Activated CD4-positive, alpha-beta memory T cell treated with anti-CD3 and anti-CD28 coated beads for 36 hours (primary cell): ENCODE measurements around the gene ACSF3. TPM values are rescaled to one million over a fixed set of nuclear protein-coding genes. Genes with fewer than 3 reads are reported as not detected.

Experiments
- CTCF ChIA-PET: fragments of 350-600 bp; sonication (Branson Sonifier 250); formaldehyde crosslinking; loops from one replicate; lab custom pipeline; 2021; ENCODE audit warnings: antibody characterized with exemption, inconsistent platforms; lab: Charles Lee
- POLR2A ChIA-PET: fragments of 350-600 bp; sonication (Branson Sonifier 250); formaldehyde crosslinking; loops from one replicate; lab custom pipeline; 2021; ENCODE audit warnings: antibody characterized with exemption; lab: Charles Lee
- DNase-seq: peaks from one replicate; pipeline ENCODE4 v3.0.0-alpha.2; 2020
- H3K27ac Mint-ChIP-seq: one replicate; pipeline ENCODE4 v1.8.0; 2021; ENCODE audit warnings: mixed read lengths
- H3K27me3 Mint-ChIP-seq: one replicate; pipeline ENCODE4 v1.8.0; 2021; ENCODE audit warnings: mixed read lengths
- H3K36me3 Mint-ChIP-seq: one replicate; pipeline ENCODE4 v1.8.0; 2021; ENCODE audit warnings: mixed read lengths
- H3K4me1 Mint-ChIP-seq: one replicate; pipeline ENCODE4 v1.8.0; 2021; ENCODE audit warnings: low read depth, mixed read lengths
- H3K4me3 Mint-ChIP-seq: one replicate; pipeline ENCODE4 v1.8.0; 2021; ENCODE audit warnings: mild to moderate bottlenecking, mixed read lengths
- H3K9me3 Mint-ChIP-seq: one replicate; pipeline ENCODE4 v1.8.0; 2021; ENCODE audit warnings: mixed read lengths
- intact Hi-C: fragments of 100-400 bp; cut with micrococcal nuclease; formaldehyde crosslinking; loops from one replicate; pipeline ENCODE4 v1.15.1; 2023
- total RNA-seq, 2 experiments: library from RNA; stranded (reverse); gene quantifications; one replicate each; pipeline ENCODE4 v1.2.3, GENCODE V29; 2021

The ACSF3 gene
- total RNA-seq, 2 experiments from 2014 or later = 36.1 to 37.3 TPM

DNA sequence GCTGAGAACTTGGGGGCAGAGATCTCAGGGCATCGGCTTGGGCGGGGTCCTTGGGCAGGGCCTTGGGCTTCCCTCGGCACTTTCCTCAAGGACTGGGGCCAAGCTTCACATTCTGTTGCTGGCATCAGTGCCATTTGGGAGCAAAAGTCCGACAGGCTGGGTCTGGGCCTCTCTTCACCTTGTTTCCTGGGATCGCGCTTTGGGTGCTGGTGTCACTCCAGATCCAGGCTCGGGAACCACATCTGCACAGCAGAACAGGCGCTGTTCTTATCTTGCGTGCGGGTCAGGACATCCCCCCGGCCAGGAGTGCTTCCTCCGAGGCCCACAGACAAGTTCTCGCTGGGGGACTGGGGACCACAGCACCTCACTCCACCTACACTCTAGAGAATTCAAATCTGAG lies 46.7 kb downstream of the ACSF3 start:
- DNase-seq = no peak
- H3K27ac Mint-ChIP-seq = no peak overlapping the region
- CTCF ChIA-PET = no interaction called here
- intact Hi-C loops = no loop called here
- POLR2A ChIA-PET = no interaction called here
- H3K9me3 Mint-ChIP-seq = no peaks in the 10 kb centered on the region
- peaks cover 5% of the 10 kb centered on the region for H3K36me3 Mint-ChIP-seq
- H3K4me1 Mint-ChIP-seq = no peaks in the 10 kb centered on the region
- H3K4me3 Mint-ChIP-seq = no peak overlapping the region
- no peaks in the 10 kb centered on the region for H3K27me3 Mint-ChIP-seq

DNA sequence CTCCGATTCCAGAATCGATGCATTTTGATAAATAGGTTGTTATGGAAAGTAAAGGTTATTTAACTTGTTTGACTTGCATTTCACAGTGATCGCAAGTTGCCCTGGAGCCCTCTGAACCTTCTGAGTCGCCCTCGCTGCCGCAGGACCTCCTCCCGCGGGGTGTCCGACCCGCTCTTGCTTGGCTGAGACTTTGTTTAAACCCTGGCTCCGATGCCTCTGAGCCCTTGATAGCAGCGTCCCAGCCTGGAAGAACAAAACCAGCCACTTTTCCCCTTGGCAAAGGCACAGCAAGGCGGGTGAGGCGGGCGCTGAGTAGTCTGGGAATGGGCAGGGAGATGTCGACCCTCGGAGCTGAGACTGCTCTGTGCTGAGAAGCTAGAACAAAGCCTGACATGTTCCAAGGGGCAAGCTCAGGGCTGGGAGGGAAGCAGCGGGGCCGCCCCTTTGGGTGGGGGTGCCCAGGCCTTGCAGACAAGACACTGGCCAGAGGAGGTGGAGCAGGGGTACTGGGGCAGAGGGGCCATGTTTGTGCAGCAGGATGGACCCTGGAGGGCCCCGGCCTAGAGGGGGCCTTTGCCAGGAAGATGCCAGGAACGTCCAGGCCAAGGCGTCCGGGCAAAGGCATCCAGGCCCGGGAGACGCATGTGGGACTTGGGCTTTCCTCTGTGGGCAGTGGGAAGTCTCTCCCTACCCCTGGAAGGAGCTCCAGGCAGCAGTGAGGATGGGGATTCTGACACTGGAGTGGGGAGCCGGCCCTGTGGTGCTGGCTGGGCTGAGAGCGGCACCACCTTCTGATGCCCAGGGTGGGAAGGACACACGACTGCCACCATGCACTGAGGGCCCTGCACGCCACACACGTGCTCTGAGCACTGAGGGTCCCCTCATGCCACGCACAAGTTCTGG lies 47.6 kb downstream of the ACSF3 start:
- CTCF ChIA-PET = no interaction called here
- Mint-ChIP-seq H3K4me1 (no peaks in the 10 kb centered on the region), H3K27ac (no peak overlapping the region), H3K4me3 (no peak overlapping the region), H3K27me3 (no peaks in the 10 kb centered on the region), H3K9me3 (no peaks in the 10 kb centered on the region), H3K36me3 (peaks cover under 1% of the 10 kb centered on the region)
- intact Hi-C loops = no loop called here
- POLR2A ChIA-PET = no interaction called here
- no peak for DNase-seq

DNA sequence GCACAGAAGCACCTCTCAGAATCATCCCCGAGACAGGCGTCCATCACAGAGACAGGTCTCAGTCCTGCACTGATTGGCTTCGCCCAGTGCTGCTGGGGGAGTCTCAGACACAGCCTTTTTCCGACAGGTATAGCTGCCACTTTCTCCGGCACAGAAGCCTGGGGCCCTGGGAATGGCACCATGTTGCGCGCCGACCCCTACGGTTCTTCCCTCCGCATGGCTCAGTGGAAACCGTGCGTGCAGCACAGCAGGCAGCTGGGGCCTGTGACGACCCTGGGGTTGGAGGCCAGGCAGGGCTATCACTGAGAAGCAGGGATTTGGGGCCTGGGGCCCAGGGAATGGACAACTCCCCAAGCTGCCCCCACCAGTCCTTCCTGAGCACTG lies 48.2 kb downstream of the ACSF3 start:
- ChIA-PET CTCF (no interaction called here), POLR2A (no interaction called here)
- intact Hi-C loops = no loop called here

DNA sequence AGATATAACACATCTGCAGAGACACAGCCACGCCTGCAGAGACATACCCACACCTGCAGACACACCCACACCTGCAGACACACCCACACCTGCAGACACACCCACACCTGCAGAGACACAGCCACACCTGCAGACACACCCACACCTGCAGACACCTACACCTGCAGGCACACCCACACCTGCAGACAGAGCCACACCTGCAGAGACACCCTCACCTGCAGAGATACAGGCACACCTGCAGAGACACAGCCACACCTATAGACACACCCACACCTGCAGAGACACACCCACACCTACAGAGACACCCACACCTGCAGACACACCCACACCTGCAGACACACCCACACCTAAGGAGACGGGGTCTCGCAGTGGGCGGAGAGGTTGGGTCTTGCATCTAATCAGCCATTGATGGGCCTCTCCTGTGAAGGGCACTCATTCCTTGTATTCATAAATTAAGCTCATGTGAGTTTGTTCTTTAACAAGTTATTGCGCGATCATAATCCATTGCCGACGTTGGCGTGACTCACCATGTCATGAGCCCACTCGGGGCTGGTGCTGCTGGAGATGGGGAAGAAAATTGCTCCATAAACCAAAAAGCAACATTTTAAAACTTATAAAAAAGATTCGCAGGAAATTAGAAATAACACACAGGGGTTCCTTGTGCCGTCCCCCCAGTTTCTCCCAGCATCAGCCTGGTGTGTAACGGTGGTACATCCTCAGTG lies 49.0 kb downstream of the ACSF3 start:
- ChIA-PET POLR2A (no interaction called here), CTCF (no interaction called here)
- Mint-ChIP-seq H3K36me3 (peaks cover 7% of the 10 kb centered on the region), H3K4me1 (no peaks in the 10 kb centered on the region), H3K4me3 (no peak overlapping the region), H3K9me3 (no peaks in the 10 kb centered on the region), H3K27me3 (no peaks in the 10 kb centered on the region), H3K27ac (no peak overlapping the region)
- DNase-seq = no peak
- intact Hi-C loops = no loop called here

More for the DNA sequence above, 48.2 kb downstream of the ACSF3 start:
- Mint-ChIP-seq H3K9me3 (no peaks in the 10 kb centered on the region), H3K27ac (no peak overlapping the region), H3K27me3 (no peaks in the 10 kb centered on the region), H3K4me1 (no peaks in the 10 kb centered on the region), H3K36me3 (peaks cover 4% of the 10 kb centered on the region), H3K4me3 (no peak overlapping the region)
- no peak for DNase-seq

GRCh38 chr16:89143201-89143741 lies 49.6 kb downstream of the ACSF3 start:
- Mint-ChIP-seq H3K27ac (no peak overlapping the region), H3K9me3 (no peaks in the 10 kb centered on the region), H3K4me1 (no peaks in the 10 kb centered on the region), H3K27me3 (no peaks in the 10 kb centered on the region), H3K4me3 (no peak overlapping the region), H3K36me3 (peaks cover 9% of the 10 kb centered on the region)
- ChIA-PET CTCF (no interaction called here), POLR2A (no interaction called here)
- DNase-seq = no peak
- intact Hi-C loops = no loop called here

DNA sequence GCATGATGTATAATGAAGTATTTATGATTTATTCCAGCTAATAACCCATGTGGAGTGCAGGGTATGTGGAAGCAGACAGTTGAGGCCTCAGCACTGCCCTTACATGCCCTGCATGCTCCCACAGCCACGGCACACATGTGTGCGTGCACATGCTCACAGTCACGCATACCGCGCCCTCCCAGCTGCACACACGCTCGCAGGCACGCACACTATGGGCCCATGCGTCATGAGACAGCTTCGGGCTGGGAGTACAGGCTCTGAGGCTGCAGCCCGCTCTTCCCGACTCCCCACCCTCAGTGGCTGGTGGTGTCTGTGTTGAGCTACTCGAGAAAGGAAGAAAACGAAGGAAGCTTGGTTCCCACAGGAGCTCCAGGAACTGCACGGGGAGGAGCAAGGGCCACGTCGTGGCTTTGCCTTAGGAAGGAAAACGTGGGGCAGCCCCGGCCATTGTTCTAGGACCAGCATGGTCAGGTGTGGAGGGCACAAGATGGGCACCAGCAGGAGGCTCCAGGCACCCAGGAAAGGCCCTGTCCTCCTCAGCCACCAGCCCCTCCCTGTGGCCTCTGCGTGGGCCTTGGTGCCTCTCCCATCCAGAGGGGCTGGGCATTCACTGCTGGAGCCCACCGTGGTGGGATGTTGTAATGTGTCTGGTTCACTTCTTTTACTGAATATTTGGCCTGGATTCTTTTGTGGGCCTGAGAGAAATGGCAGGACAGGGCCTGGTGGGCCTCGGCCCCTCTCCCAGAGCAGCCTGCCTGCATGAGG lies 50.4 kb downstream of the ACSF3 start:
- H3K4me3 Mint-ChIP-seq = no peak overlapping the region

GRCh38 chr16:89144681-89145080 lies 51.0 kb downstream of the ACSF3 start:
- intact Hi-C loops = no loop called here
- ChIA-PET POLR2A (no interaction called here), CTCF (no interaction called here)
- Mint-ChIP-seq H3K27ac (no peak overlapping the region), H3K36me3 (peaks cover 22% of the 10 kb centered on the region), H3K4me1 (no peaks in the 10 kb centered on the region), H3K27me3 (no peaks in the 10 kb centered on the region), H3K4me3 (no peak overlapping the region), H3K9me3 (peaks cover 8% of the 10 kb centered on the region)
- DNase-seq = no peak

More for the DNA sequence above, 50.4 kb downstream of the ACSF3 start:
- H3K9me3 Mint-ChIP-seq = peaks cover 4% of the 10 kb centered on the region
- intact Hi-C loops = no loop called here
- H3K4me1 Mint-ChIP-seq = no peaks in the 10 kb centered on the region
- H3K27me3 Mint-ChIP-seq = no peaks in the 10 kb centered on the region
- H3K36me3 Mint-ChIP-seq = peaks cover 16% of the 10 kb centered on the region
- CTCF ChIA-PET = no interaction called here
- no peak for DNase-seq
- POLR2A ChIA-PET = no interaction called here
- H3K27ac Mint-ChIP-seq = no peak overlapping the region

DNA sequence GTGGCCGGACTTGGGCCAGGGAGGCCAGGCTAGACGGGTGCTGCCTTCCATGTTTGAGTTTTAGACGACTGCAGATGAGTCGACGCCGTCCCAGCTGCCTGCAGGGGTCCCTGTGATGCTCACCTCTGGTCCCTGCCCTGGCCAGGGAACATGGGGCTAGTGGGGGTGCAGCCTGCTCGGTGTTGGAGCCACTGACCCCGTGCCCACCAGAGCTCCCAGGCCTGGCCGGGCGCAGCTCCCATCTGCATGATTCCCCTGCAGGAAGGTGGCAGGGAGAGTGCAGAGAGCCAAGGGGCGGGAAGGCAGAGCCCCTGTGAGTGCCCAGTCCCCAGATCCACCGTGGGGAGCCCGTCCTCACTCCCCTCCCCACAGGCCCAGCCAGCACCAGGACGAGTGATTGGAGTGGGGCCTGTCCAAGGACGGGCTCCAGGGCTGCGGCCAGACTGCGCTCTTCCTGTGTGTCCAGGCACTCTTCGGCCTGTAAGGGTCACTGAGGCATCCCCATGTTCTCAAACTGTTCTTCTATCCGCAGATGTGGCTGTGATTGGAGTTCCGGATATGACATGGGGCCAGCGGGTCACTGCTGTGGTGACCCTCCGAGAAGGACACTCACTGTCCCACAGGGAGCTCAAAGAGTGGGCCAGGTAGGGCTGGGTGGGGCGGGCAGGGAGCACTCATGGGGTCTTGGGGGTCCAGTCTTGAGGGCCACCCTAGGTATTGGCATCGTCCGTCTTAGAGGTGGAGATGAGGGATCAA lies 51.9 kb downstream of the ACSF3 start:
- Mint-ChIP-seq H3K36me3 (peaks cover 22% of the 10 kb centered on the region), H3K27me3 (no peaks in the 10 kb centered on the region), H3K4me3 (no peak overlapping the region), H3K27ac (no peak overlapping the region), H3K9me3 (peaks cover 8% of the 10 kb centered on the region), H3K4me1 (no peaks in the 10 kb centered on the region)
- no peak for DNase-seq
- CTCF ChIA-PET = no interaction called here
- POLR2A ChIA-PET = no interaction called here
- intact Hi-C loops = no loop called here

DNA sequence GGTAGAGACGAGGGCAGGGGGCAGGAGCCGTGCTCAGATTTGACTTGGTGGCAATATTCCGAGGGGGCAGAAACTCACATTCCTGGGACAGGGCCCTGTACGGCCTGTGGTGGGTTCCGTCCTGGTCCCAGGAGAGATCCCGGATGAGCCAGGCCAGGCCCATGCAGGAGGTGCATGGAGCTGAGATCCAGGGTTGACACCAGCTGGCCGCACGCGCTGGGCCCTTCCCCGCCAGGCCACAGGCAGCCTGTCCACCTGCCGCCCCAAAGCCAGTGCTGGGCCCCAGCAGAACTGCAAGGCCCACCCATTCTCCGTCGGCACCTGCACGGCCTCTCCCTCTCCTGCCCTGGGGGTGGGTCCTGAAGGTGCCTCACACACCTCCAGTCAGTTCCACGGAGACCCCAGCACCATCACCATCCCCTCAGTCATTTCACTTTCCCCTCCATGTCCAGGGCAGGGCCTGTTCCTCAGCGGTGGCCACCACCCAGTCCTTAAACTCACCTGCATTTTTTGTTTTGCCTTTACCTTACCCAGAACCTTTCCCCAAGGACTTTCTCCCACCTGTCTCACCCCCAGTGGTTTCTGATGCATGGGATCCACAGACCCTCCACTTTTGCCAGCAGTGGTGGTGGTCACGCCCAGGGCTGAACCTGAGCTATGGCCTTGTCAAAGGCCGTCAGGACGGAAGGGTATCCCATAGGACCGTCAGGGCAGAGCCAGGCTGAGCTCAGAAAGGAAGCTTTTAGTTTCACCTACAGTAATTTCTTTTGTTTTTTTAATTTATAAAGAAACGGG lies 52.8 kb downstream of the ACSF3 start:
- DNase-seq = no peak
- peaks cover 8% of the 10 kb centered on the region for H3K9me3 Mint-ChIP-seq
- no peaks in the 10 kb centered on the region for H3K27me3 Mint-ChIP-seq
- H3K36me3 Mint-ChIP-seq = peaks cover 31% of the 10 kb centered on the region
- intact Hi-C loops = no loop called here
- CTCF ChIA-PET = no interaction called here
- H3K4me3 Mint-ChIP-seq = no peak overlapping the region
- H3K4me1 Mint-ChIP-seq = no peaks in the 10 kb centered on the region
- POLR2A ChIA-PET = no interaction called here
- no peak overlapping the region for H3K27ac Mint-ChIP-seq

GRCh38 chr16:89147085-89147817 lies 53.6 kb downstream of the ACSF3 start:
- DNase-seq = no peak

More at GRCh38 chr16:89147085-89147817, 53.6 kb downstream of the ACSF3 start:
- ChIA-PET POLR2A (no interaction called here), CTCF (no interaction called here)
- Mint-ChIP-seq H3K4me3 (no peak overlapping the region), H3K4me1 (no peaks in the 10 kb centered on the region), H3K9me3 (peaks cover 8% of the 10 kb centered on the region), H3K36me3 (peaks cover 33% of the 10 kb centered on the region), H3K27ac (no peak overlapping the region), H3K27me3 (no peaks in the 10 kb centered on the region)
- intact Hi-C loops = no loop called here
